Heart left ventricle (tissue), 13 donors: Measurements from ENCODE around the gene SPEF2.

Experiments used
- CTCF ChIP-seq, 12 donors: fragments of 200-600 bp; sonication (generic) in 4 of 12; IDR thresholded peaks; one replicate each; pipeline versions ENCODE4 v1.5.0 to v1.8.0; 2018 to 2022; ENCODE audit warnings: antibody characterized with exemption in 12 of 12, mild to moderate bottlenecking in 5 of 12
- POLR2A ChIP-seq, 2 donors: fragments of 450-650 bp; IDR thresholded peaks; one replicate each; pipeline ENCODE4 v1.6.1; 2017; ENCODE audit warnings: antibody characterized with exemption in 2 of 2, mild to moderate bottlenecking in 2 of 2, moderate library complexity in 2 of 2
- donor health status: ischemic (EF 13 %, LVEDD 7.1; RV severe dilation, severe dysfunction).
- donor health status: DM: no; HTN: yes; CAD: no.
- donor health status: DM: no; HTN: no; CAD: no.
- donor health status: ischemic (EF 25% LVEDD 6.9; RV normal size, moderate dysfunction).
- donor health status: ischemic (EF 25% LVEDD 5.7; RV mildly dilated, moderate dysfunction).
- donor health status: ischemic (EF 35%, LVEDD 5.7; RV mildly dilated, moderate dysfunction).
- donor health status: nonischemic (EF 11% LVEDD 7.7; RV severe dilation, severe dysfunction).
- donor health status: DM: yes; HTN: yes; CAD: no.
- donor health status: PGD.
- donor health status: ischemic (EF 29% LVEDD 5.4; RV normal size, mild dysfunction).
- donor health status: nonischemic (EF 23%, LVEDD 6.1; RV moderate dilation, normal function).

- no peak for TF ChIP-seq CTCF (IDR thresholded peaks at IDR 0.05)
- no peak for TF ChIP-seq POLR2A (IDR thresholded peaks at IDR 0.05)
Measured at GRCh38 chr5:35857606-35858205, 240.0 kb downstream of the SPEF2 start.
